ENCODE measurements around the gene ZNF511.

ZNF511 gene

DNA sequence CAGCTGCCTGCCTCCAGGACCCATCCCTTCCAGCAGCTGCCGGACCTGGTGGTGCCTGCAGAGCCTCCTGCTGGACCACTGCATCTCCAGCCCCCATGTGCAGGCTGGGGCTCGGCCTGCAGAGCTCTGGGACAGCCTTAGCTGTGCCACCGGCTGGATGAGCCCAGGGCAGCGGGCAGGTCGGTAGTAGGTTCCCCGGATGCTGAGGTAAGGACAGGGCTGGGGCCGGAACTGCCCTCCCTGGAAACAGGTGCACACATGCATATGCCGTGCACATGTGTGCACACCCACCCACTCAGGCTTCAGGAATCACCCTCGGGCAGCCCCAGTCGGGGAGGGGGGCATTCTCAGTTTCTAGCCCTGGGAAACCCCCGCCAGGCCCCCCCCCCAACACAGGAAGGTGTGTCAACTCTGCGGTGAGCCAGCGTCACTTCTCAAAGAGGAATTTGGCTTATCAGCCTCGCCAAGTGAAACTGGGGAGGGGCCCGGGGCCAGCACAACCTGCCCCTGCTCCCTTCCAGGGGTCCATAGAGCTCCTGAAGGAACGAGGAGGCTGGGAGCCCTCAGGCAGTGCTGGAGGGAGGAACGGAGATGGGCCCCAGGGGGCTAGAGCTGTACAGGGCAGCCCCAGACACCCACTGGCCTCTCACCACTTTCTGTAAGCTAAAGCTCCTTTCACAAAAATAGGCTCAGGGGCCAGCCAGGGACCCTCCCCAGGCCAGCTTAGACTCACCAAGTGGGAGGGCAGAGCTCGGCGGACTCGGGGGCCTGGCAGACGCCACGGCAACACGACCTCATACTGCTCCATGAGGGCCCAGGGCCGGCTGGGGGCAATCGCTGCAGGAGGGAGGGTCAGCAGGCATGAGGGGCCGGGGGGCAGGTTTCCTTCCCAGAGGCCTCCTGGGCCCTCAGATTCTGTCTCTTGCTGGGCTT is 33.7 kb upstream of the ZNF511 start:
- DNase-seq (ENCODE audit: extremely low read depth in 1 of 2, low read depth in 1 of 2) = peak; percentile 56 to 58

DNA sequence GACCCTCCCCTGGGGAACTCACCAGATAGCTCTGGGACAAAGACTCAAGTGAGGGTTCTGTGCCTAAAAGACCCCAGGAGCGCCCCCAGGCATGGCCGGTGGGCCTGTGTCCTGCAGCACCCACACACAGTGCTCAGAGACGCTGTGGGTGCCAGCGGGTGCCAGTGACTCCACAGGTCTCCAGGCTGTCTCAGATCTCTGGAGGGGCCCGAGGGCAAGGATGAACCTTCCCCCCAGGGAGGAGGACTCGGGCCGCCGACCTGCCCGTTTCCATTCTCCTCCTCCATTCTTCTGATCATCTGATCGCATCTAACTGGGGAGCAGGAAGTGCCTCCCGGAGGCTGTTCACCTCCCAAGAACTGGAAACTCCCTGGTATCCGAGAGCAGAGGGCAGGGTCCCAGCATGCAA is 33.0 kb upstream of the ZNF511 start:
- peak in 1 of 2 donors; percentile 42 for DNase-seq (ENCODE audit: extremely low read depth in 1 of 2, low read depth in 1 of 2)

DNA sequence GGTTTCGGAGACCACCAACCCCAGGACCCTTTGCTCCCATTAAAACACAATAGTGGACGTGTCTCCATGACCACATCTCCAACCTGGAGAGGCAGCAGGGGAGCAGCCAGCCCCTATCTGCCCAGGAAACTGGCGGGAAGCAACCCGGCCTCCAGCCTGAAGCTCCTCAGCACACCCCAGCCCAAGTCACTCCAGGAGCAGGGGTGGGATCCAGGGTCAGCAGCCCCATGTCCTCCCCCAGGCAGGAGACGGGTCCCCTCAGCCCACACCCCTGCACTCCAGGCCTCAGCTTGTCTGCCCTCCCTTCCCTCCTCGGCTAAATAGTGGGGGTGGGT is 32.6 kb upstream of the ZNF511 start:
- no peak for DNase-seq (ENCODE audit: extremely low read depth in 1 of 2, low read depth in 1 of 2)

DNA sequence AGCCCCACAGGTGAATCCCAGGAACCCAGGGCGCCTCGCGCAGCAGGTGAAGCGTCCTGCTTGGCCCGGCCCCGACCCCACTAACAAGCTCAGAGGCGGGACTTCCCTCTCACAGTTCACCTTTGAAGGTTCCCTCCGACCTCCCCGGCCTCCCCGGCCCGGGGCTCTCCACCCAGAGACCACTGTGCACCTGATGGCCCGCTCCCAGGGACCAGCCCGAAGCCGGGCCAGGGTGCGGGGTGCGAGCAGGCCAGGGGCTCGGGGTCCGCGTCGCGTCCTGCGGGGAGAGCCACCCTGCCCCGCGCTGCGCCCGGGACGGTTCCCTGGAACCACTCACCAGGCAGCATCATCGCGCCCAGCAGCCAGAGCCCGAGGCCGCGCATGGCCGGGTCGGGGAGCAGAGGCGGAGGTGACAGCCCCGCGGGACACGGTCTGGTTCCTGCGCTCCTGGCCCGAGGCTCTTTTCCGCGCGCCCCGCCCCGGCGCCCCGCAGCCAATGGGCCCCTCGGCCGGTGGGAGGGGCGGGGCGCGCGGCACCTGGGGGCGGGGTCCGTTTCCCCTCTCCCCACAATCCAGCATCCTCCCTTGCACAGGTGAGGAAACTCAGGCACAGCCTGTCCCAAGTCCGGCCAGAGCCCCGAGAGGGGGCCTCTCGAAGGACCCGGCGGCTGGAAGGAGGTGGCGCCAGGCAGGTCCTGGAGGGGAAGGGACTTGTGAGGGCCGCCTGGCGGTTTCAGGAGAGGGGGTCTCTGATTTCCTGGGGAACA is 32.1 kb upstream of the ZNF511 start, which contains the start of gene ADAM8:
TSS of gene ADAM8 (minus strand) at position 434 of the 767 bp plus-strand sequence. CDS start at position 383, 51 bp downstream.
- DNase-seq (ENCODE audit: extremely low read depth in 1 of 2, low read depth in 1 of 2) = peak in 1 of 2 donors; percentile 60

DNA sequence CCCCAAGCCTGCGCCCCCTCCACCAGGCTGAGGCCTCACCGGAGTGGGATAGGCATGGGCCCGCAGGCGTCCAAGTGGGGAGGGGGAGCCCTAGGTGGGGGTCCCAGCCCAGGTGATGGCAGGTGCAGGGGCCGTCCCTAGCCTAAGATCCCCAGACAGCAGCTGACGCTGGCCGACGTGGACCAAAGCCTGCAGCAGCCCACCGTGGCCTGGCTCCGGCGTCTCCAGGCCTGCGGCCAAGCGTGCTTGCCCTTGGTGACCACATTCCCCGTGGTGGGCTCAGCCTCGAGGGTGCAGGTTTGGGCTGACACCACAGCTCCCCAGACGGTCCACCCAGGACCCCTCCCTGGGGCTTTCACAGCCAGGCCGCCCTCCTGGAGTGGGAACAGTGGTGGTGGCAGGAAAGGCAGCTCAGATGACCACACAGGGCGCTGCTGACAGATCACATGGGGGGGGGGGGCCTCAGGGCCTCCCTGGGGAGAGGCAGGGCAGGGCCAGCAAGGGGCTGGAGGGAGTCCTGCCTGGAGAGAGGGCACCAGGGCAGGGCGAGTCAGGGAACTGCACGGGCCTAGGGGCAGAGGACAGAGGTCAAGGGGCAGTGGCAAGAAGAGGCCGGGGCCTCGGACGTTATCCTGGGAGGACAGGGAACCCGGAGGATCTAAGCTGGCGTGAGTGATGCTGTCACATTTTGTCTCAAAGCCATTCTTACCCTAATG is 31.3 kb upstream of the ZNF511 start:
- DNase-seq (ENCODE audit: extremely low read depth in 1 of 2, low read depth in 1 of 2) = no peak

DNA sequence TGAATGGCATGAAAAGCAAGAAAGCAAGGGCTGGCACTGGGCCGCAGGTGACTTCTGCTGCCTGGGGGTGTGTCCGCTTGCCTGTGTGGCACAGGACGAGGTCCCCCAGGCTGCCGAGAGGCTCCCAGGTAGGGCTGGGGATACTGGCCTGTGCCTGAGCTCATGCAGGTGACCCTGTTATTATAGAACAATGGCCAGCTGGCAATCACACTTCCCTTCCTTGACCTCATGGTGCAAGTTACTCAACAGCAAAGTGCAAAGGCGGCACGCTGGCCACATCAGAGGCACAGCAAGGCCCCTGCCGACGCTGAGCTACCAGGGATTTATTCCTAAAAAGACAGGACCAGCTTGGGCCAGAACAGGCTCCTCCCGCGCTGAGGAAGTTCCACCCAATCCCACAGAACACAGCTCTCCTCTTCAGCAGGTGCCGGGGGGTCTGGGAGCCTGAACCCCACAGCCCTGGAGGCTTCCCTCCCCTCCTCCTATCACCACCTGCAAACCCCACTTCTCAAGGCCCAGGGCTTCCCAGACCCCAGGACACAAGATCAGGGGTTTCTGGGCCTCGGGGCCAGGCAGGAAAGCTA is 30.6 kb upstream of the ZNF511 start:
- DNase-seq (ENCODE audit: extremely low read depth in 1 of 2, low read depth in 1 of 2) = no peak

DNA sequence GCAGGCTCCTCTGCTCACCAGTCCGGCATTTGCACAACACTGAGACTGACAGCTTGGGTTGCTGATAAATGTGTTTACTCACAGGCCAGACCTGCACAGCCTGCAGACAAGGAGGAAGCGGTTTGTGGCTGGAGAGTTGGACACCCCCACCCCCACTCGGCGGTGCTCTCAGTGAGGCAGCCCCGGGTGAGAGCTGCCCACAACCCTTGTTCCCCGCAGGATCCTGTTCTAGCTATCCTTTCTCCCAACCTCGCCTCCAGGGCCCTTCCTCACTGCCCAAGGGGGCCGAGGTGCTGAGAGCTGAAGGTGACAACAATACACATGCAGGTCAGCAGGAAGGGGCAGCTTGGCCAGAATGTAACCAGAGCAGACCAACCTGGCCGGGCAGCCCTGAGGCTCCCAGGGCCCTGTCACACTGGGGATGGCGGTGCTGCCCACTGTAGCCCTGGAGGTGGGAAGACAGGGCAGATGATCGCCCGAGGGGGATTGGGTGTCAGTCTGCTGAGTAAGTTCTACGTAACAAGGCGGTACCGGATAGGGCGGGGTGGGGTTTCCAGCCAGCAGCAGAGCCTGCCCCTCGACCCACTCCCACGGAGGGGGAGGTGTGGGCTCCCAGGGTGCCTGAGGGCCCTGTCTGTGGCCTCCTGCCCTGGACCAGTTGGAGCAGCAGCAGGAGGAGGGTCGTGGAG is 30.0 kb upstream of the ZNF511 start:
- DNase-seq (ENCODE audit: extremely low read depth in 1 of 2, low read depth in 1 of 2) = peak in 1 of 2 donors; percentile 48

DNA sequence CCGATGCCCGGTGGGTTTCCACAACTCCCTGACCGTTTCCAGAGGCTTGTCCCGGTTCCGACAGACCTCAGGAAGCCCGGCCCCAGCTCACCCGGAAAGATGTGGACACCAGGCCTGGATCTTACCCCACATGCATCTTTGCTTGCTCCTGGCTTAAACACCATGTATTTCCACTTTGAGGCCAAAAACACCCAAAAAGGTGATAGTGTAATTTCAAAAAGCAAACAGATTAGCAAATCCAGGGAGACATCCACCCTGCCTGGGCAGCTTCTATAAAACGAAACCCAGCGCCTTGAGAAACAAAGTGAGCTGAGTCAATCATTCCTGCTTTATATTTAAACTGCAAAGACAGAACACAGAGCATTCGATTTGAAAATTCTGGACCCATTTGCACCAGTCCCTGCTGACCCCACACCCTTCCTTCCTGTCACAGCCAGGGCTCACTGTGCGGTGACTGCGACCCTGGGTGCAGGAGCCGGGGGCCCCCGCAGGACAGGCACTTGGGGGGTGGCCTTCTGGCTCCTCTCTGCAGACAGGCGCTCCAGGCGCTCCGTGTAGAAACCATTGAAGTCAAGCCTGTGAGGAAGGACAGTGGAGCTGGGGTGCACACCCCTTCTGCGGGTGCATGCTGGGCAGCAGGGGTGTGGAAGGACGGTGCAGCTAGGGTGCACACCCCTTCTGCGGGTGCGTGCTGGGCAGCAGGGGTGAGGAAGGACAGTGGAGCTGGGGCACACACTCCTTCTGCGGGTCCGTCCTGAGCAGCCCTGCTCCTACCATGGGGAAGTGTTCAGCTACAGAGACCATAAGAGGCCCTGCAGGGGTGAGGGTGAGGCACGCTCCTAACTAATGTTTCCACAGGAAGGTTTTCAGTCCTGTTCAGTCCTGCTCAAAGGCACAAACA is 29.1 kb upstream of the ZNF511 start:
- no peak for DNase-seq (ENCODE audit: extremely low read depth in 1 of 2, low read depth in 1 of 2)

DNA sequence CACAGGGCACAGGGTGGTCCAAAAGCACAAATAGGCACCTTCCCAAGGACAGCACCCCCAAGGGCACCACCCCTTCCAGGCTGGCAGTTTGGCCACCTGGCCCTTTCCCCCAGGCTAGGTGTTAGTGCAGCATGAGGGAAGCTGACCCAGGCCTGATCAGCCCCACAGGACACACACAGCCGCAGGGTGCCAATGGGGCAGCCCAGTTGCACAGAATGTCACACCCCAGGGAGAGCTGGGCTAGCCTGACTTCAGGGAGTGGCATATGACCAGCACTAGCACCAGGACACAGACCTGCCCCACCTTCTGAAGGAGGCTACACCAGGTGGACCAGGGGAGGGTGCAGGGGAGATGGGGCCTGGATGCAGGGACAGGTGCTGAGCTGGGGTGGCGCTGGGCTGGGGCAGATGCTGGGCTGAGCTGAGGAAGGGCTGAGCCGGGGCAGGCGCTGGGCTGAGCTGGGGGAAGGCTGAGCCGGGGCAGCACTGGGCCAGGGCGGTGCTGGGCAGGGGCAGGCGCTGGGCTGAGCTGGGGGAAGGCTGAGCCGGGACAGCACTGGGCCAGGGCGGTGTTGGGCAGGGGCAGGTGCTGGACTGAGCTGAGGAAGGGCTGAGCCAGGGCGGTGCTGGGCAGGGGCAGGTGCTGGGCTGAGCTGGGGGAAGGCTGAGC is 28.2 kb upstream of the ZNF511 start:
- DNase-seq (ENCODE audit: extremely low read depth in 1 of 2, low read depth in 1 of 2) = no peak

DNA sequence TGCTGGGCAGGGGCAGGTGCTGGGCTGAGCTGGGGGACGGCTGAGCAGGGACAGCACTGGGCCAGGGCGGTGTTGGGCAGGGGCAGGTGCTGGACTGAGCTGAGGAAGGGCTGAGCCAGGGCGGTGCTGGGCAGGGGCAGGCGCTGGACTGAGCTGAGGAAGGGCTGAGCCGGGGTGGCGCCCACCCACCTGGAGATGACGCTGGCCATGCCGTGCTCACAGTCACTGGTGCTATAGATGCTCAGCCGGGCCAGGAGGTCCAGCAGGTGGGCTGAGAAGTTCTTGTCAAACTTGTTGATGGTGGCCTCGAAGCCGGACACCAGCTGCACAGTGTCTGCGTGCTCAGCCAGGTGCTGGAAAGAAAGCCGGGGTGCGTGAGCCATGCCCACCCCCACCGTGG is 27.6 kb upstream of the ZNF511 start:
- DNase-seq (ENCODE audit: extremely low read depth in 1 of 2, low read depth in 1 of 2) = no peak

DNA sequence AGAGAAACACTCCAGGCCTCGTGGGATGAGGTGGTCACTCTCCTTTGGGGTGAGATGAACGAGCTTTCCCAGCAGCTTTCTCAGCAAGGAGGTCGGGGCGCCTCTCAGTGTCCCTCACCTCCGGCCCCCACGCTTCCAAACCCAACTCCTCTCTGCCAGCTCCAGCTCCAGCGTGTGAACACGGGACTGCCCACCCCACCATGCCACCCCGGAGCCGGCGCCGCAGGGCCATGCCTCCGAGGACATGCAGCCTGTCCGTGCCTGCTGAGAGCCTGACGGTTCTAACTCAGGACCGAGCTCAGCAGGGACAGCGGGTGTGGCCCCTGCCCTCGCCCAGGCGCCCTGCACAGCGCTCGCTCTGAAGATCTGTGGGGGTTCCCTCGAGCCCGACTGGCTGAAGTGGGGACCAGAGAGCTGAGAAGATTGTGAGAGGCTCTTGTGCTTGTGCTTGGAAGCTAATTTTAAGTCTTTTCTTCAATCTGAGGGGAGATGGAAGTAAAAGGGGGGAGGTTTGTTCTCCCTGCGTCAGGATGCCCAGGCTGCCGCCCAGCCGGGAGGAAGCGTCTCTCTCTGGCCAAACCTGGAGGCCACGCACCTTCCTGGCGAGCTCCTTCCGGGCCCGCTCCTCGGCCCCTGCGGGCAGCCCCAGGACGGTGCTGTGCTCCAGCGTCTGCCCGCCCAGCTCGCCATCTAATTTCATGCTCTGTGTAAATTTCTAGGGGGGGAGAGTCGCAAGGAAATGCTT is 26.9 kb upstream of the ZNF511 start:
- no peak for DNase-seq (ENCODE audit: extremely low read depth in 1 of 2, low read depth in 1 of 2)

DNA sequence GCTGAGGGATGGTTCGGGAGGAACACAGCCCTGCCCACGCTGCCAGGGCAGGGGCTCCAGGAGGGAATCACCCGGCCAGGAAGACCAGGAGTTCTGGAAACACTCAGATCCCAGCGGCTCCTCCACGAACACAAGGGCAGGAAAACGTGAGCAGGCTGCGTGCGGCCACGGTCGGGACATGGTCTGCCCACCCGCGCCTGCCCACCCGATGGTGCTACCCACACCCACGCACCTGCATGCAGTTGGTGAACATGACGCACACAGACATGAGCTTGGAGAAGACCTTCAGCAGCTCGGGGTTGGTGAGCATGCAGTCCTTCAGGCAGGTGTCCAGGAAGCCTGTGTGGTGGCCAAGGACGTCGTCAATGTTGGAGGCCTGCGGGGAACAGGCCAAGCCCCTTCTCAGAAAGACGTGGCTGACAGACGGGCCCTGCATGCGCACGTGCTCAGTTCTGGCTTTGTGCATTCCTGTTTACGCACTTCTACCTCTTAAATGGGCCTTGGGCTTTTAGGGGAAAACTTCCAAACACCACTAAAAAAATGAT is 25.8 kb upstream of the ZNF511 start:
- no peak for DNase-seq (ENCODE audit: extremely low read depth in 1 of 2, low read depth in 1 of 2)

DNA sequence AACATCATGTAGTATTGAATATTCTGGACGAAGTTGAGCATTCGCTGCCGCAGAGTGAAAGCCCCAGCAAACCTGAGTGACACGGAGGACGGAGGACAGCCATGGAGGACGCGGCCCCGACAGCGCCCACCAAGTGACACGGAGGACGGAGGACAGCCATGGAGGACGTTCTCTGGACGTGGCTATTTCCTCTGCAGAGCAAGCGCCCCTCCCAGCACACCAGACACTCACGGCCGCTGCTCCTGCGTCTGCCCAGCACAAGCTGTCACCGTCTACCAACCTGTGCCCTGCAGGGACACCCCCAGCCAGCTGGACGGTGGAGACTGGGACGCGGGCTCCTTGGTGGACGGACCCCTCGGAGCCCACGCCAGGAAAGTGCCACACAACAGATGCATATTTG is 24.8 kb upstream of the ZNF511 start:
- no peak for DNase-seq (ENCODE audit: extremely low read depth in 1 of 2, low read depth in 1 of 2)

DNA sequence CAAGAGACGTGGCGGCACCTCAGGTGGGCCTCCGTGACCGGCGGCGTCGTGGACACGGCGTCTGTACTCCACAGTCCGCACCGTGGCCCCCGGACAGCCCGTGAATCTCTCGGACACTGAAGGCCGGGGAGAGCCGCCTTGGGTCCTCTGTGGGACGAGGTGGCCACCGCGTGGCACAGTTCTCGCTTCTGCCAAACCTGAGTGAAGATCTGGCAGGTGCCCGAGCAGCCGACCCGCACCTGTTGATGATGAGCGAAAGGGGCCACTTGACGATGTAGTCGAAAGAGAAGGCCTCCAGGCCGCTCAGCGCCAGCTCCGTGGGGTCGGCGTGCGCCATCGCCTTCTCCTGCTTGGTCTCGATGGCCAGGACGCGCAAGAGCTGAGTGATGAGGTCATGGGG is 23.5 kb upstream of the ZNF511 start:
- DNase-seq (ENCODE audit: extremely low read depth in 1 of 2, low read depth in 1 of 2) = no peak

DNA sequence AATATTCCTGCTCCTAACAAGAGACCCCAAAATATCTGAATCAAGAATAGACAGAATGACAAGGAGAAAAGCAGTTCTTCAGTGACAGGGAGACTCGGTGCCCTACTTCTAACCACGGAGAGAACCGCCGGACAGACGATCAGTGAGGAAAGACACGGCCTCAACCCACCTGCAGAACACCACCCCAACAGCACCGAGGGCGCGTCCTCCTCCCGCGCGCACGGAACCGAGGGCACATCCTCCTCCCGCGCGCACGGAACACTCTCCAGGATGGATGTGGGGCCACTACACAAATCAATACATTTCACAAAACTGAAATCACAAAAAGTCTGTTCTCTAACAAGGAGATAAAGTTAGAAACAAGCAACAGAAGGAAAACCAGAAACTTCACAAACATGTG is 22.3 kb upstream of the ZNF511 start:
- DNase-seq (ENCODE audit: extremely low read depth in 1 of 2, low read depth in 1 of 2) = no peak

DNA sequence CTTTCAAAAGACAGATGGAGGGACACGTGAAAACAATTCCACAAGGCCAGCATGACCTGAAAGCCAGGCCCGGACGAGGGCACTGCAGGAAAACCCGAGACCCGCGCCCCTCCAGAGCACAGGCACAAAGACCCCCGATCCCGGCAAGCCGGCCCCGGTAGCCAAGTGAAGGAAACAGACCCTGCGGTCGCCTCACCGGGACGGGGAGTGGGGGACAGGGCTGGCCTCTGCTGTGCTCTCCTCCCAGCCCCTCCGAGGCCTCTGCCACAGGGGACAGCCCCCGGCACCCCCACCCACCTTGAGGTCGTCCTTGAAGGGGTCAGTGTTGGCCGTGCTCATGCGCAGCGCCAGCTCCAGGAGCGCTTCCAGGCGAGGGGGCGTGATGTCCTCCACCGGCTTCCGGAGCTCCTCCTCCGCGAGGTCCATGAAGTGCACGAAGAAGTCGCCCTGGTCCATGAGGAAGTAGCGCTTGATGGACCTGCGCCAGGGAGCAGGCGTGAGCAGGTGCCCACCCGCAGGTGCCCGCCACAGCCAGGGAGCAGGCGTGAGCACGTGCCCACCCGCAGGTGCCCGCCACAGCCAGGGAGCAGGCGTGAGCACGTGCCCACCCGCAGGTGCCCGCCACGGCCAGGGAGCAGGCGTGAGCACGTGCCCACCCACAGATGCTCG is 20.7 kb upstream of the ZNF511 start:
- DNase-seq (ENCODE audit: extremely low read depth in 1 of 2, low read depth in 1 of 2) = no peak

DNA sequence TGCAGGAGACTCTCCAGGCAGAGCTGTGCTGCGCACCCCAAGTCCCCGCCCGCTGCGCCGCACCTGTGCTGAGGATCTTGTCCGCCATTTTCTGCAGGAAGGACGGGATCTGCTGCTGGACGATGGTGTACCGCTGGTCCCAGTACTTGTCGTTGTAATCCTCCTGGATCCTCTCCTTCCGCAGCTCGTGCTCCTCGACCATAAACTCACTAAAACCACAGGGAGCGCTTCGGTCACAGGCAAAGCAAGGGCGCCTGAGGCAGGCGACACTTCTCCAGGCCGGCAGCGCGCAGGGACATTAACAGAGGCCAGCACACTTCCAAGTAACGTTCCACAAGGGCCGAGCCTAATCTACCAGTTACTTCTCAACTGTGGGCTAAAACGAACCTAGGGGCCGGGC is 19.0 kb upstream of the ZNF511 start:
- no peak for DNase-seq (ENCODE audit: extremely low read depth in 1 of 2, low read depth in 1 of 2)
